Occipital lobe (tissue), 2 donors: ENCODE data around the gene ZNF302. TPM values are rescaled to one million over a fixed set of nuclear protein-coding genes. Genes with fewer than 3 reads are reported as not detected.
"Not testable (repeated sequence)": the region's sequence is repeated elsewhere in the genome, so short reads cannot be mapped to it uniquely, and the experiment has no call there.

Experiments
- DNase-seq: peaks from one replicate; lab custom pipeline; 2025; lab: John Stamatoyannopoulos, UW
- total RNA-seq: library from RNA; depleted of rRNA; stranded (reverse); fragments of >200 nt; gene quantifications from one replicate; pipeline ENCODE4 v1.2.3, GENCODE V29; 2014

ZNF302 gene
- total RNA-seq, 1 donor from 2014 or later: 74.1 TPM

GRCh38 chr19:34671972-34672371 lies 5.5 kb upstream of the ZNF302 start:
- no peak for DNase-seq

- no peak for DNase-seq
These were observed 3.9 kb upstream of the ZNF302 start for GRCh38 chr19:34673590-34673989.

- no peak for DNase-seq
These were observed 2.2 kb upstream of the ZNF302 start for GRCh38 chr19:34675250-34675649.

- DNase-seq: no peak
These were observed 1.6 kb upstream of the ZNF302 start for GRCh38 chr19:34675919-34676318.

GRCh38 chr19:34676697-34677385 lies 637 bp upstream of the ZNF302 start, which contains the start of gene SCGB2B2:
Gene SCGB2B2 (minus strand): TSS chr19:34677159. CDS start chr19:34594563, 82,596 bp downstream.
- peak; percentile 91 for DNase-seq

- DNase-seq: no peak
These were observed 571 bp downstream of the ZNF302 start for GRCh38 chr19:34678085-34678412.

- no peak for DNase-seq
These were observed 943 bp downstream of the ZNF302 start for GRCh38 chr19:34678421-34678820.

- no peak for DNase-seq
These were observed 4.0 kb downstream of the ZNF302 start for GRCh38 chr19:34681478-34681877.

GRCh38 chr19:34685266-34685665 lies 7.8 kb downstream of the ZNF302 start:
- DNase-seq: not testable (repeated sequence)

- DNase-seq: no peak
These were observed 9.0 kb downstream of the ZNF302 start for GRCh38 chr19:34686455-34686854.

- no peak for DNase-seq
These were observed 9.9 kb downstream of the ZNF302 start for GRCh38 chr19:34687348-34687747.

GRCh38 chr19:34688592-34688991 lies 11.1 kb downstream of the ZNF302 start:
- no peak for DNase-seq

GRCh38 chr19:34690372-34690771 lies 12.9 kb downstream of the ZNF302 start:
- no peak for DNase-seq

- DNase-seq: no peak
These were observed 15.1 kb downstream of the ZNF302 start for GRCh38 chr19:34692549-34692948.

GRCh38 chr19:34707661-34708060 lies 30.2 kb downstream of the ZNF302 start:
- DNase-seq: no peak

- no peak for DNase-seq
These were observed 34.4 kb downstream of the ZNF302 start for GRCh38 chr19:34711890-34712289.

GRCh38 chr19:34712395-34713261 lies 35.1 kb downstream of the ZNF302 start:
- no peak for DNase-seq

GRCh38 chr19:34713262-34713637 lies 35.8 kb downstream of the ZNF302 start:
- DNase-seq: no peak

GRCh38 chr19:34715357-34715756 lies 37.9 kb downstream of the ZNF302 start:
- no peak for DNase-seq

GRCh38 chr19:34722353-34722752 lies 44.9 kb downstream of the ZNF302 start:
- no peak for DNase-seq

- no peak for DNase-seq
These were observed 47.9 kb downstream of the ZNF302 start for GRCh38 chr19:34725400-34725799.

- DNase-seq: no peak
These were observed 53.7 kb downstream of the ZNF302 start for GRCh38 chr19:34731019-34731829.
